ENCODE results near the gene RASSF8. TPM values are rescaled to one million over a fixed set of nuclear protein-coding genes. Genes with fewer than 3 reads are reported as not detected.

Gene RASSF8
- total RNA-seq, 3 donors from 2014 or later = 0.19 to 0.58 (median 0.53) TPM

- H3K36me3 Mint-ChIP-seq (ENCODE audit: insufficient read depth) = no peaks in the 10 kb centered on the region
- peaks cover 16% of the 10 kb centered on the region for H3K27me3 Mint-ChIP-seq (ENCODE audit: low read depth)
- H3K9me3 Mint-ChIP-seq = no peaks in the 10 kb centered on the region
- DNase-seq (no peak), ATAC-seq (no peak)
- H3K4me1 Mint-ChIP-seq (ENCODE audit: low read depth) = no peaks in the 10 kb centered on the region
- H3K4me3 Mint-ChIP-seq = no peak overlapping the region
Measured at GRCh38 chr12:26017484-26018211, 59.2 kb downstream of the RASSF8 start.

- Mint-ChIP-seq H3K27me3 (ENCODE audit: low read depth) (peaks cover 16% of the 10 kb centered on the region), H3K4me3 (no peak overlapping the region), H3K9me3 (no peaks in the 10 kb centered on the region), H3K4me1 (ENCODE audit: low read depth) (no peaks in the 10 kb centered on the region), H3K36me3 (ENCODE audit: insufficient read depth) (no peaks in the 10 kb centered on the region)
- ATAC-seq (no peak), DNase-seq (no peak)
Measured at GRCh38 chr12:26018926-26019325, 60.4 kb downstream of the RASSF8 start.

GRCh38 chr12:26021534-26021933 lies 63.1 kb downstream of the RASSF8 start:
- ATAC-seq = no peak
- no peak for DNase-seq
- no peaks in the 10 kb centered on the region for H3K9me3 Mint-ChIP-seq
- no peak overlapping the region for H3K4me3 Mint-ChIP-seq
- H3K4me1 Mint-ChIP-seq (ENCODE audit: low read depth) = no peaks in the 10 kb centered on the region
- H3K27me3 Mint-ChIP-seq (ENCODE audit: low read depth) = peaks cover 16% of the 10 kb centered on the region
- no peaks in the 10 kb centered on the region for H3K36me3 Mint-ChIP-seq (ENCODE audit: insufficient read depth)

- no peak for DNase-seq
- H3K27me3 Mint-ChIP-seq (ENCODE audit: low read depth) = peaks cover 16% of the 10 kb centered on the region
- no peak for ATAC-seq
- no peaks in the 10 kb centered on the region for H3K36me3 Mint-ChIP-seq (ENCODE audit: insufficient read depth)
- no peaks in the 10 kb centered on the region for H3K9me3 Mint-ChIP-seq
- H3K4me3 Mint-ChIP-seq = no peak overlapping the region
- no peaks in the 10 kb centered on the region for H3K4me1 Mint-ChIP-seq (ENCODE audit: low read depth)
Measured at GRCh38 chr12:26022043-26022442, 63.6 kb downstream of the RASSF8 start.

GRCh38 chr12:26026713-26027112 lies 68.2 kb downstream of the RASSF8 start:
- ATAC-seq (no peak), DNase-seq (no peak)
- Mint-ChIP-seq H3K4me1 (ENCODE audit: low read depth) (no peaks in the 10 kb centered on the region), H3K36me3 (ENCODE audit: insufficient read depth) (no peaks in the 10 kb centered on the region), H3K4me3 (no peak overlapping the region), H3K9me3 (no peaks in the 10 kb centered on the region), H3K27me3 (ENCODE audit: low read depth) (peaks cover 8% of the 10 kb centered on the region)

GRCh38 chr12:26027401-26027800 lies 68.9 kb downstream of the RASSF8 start:
- no peak for ATAC-seq
- Mint-ChIP-seq H3K9me3 (no peaks in the 10 kb centered on the region), H3K27me3 (ENCODE audit: low read depth) (peaks cover 3% of the 10 kb centered on the region), H3K4me1 (ENCODE audit: low read depth) (no peaks in the 10 kb centered on the region), H3K4me3 (no peak overlapping the region), H3K36me3 (ENCODE audit: insufficient read depth) (no peaks in the 10 kb centered on the region)
- no peak for DNase-seq

GRCh38 chr12:26028953-26029735 lies 70.7 kb downstream of the RASSF8 start:
- no peaks in the 10 kb centered on the region for H3K9me3 Mint-ChIP-seq
- ATAC-seq = no peak
- no peak for DNase-seq

GRCh38 chr12:26029736-26030022 lies 71.2 kb downstream of the RASSF8 start:
- H3K27me3 Mint-ChIP-seq (ENCODE audit: low read depth) = peaks cover 3% of the 10 kb centered on the region
- H3K9me3 Mint-ChIP-seq = no peaks in the 10 kb centered on the region
- no peak for DNase-seq
- H3K4me3 Mint-ChIP-seq = no peak overlapping the region
- H3K4me1 Mint-ChIP-seq (ENCODE audit: low read depth) = no peaks in the 10 kb centered on the region
- H3K36me3 Mint-ChIP-seq (ENCODE audit: insufficient read depth) = no peaks in the 10 kb centered on the region
- ATAC-seq = no peak

More at GRCh38 chr12:26028953-26029735, 70.7 kb downstream of the RASSF8 start:
- H3K27me3 Mint-ChIP-seq (ENCODE audit: low read depth) = peaks cover 3% of the 10 kb centered on the region
- H3K36me3 Mint-ChIP-seq (ENCODE audit: insufficient read depth) = no peaks in the 10 kb centered on the region
- no peaks in the 10 kb centered on the region for H3K4me1 Mint-ChIP-seq (ENCODE audit: low read depth)
- H3K4me3 Mint-ChIP-seq = no peak overlapping the region

- H3K4me3 Mint-ChIP-seq = no peak overlapping the region
- no peaks in the 10 kb centered on the region for H3K9me3 Mint-ChIP-seq
- no peaks in the 10 kb centered on the region for H3K27me3 Mint-ChIP-seq (ENCODE audit: low read depth)
- H3K36me3 Mint-ChIP-seq (ENCODE audit: insufficient read depth) = no peaks in the 10 kb centered on the region
- ATAC-seq (no peak), DNase-seq (no peak)
- H3K4me1 Mint-ChIP-seq (ENCODE audit: low read depth) = no peaks in the 10 kb centered on the region
Measured at GRCh38 chr12:26030371-26030770, 71.9 kb downstream of the RASSF8 start.

- no peaks in the 10 kb centered on the region for H3K36me3 Mint-ChIP-seq (ENCODE audit: insufficient read depth)
- H3K4me3 Mint-ChIP-seq = no peak overlapping the region
- no peaks in the 10 kb centered on the region for H3K27me3 Mint-ChIP-seq (ENCODE audit: low read depth)
- ATAC-seq = no peak
- DNase-seq = no peak
- no peaks in the 10 kb centered on the region for H3K9me3 Mint-ChIP-seq
- H3K4me1 Mint-ChIP-seq (ENCODE audit: low read depth) = no peaks in the 10 kb centered on the region
Measured at GRCh38 chr12:26031318-26031717, 72.8 kb downstream of the RASSF8 start.

GRCh38 chr12:26031827-26032226 lies 73.3 kb downstream of the RASSF8 start:
- Mint-ChIP-seq H3K27me3 (ENCODE audit: low read depth) (no peaks in the 10 kb centered on the region), H3K36me3 (ENCODE audit: insufficient read depth) (no peaks in the 10 kb centered on the region), H3K4me3 (no peak overlapping the region), H3K4me1 (ENCODE audit: low read depth) (no peaks in the 10 kb centered on the region), H3K9me3 (no peaks in the 10 kb centered on the region)
- ATAC-seq = no peak
- no peak for DNase-seq

- DNase-seq (no peak), ATAC-seq (no peak)
- no peaks in the 10 kb centered on the region for H3K36me3 Mint-ChIP-seq (ENCODE audit: insufficient read depth)
- H3K4me1 Mint-ChIP-seq (ENCODE audit: low read depth) = no peaks in the 10 kb centered on the region
- no peaks in the 10 kb centered on the region for H3K27me3 Mint-ChIP-seq (ENCODE audit: low read depth)
- H3K4me3 Mint-ChIP-seq = no peak overlapping the region
- no peaks in the 10 kb centered on the region for H3K9me3 Mint-ChIP-seq
Measured at GRCh38 chr12:26032290-26032689, 73.8 kb downstream of the RASSF8 start.

GRCh38 chr12:26032719-26033241 lies 74.3 kb downstream of the RASSF8 start:
- ATAC-seq (no peak), DNase-seq (no peak)
- H3K4me1 Mint-ChIP-seq (ENCODE audit: low read depth) = no peaks in the 10 kb centered on the region
- no peaks in the 10 kb centered on the region for H3K36me3 Mint-ChIP-seq (ENCODE audit: insufficient read depth)
- H3K9me3 Mint-ChIP-seq = no peaks in the 10 kb centered on the region
- no peaks in the 10 kb centered on the region for H3K27me3 Mint-ChIP-seq (ENCODE audit: low read depth)
- H3K4me3 Mint-ChIP-seq = no peak overlapping the region

- Mint-ChIP-seq H3K36me3 (ENCODE audit: insufficient read depth) (no peaks in the 10 kb centered on the region), H3K4me3 (no peak overlapping the region), H3K27me3 (ENCODE audit: low read depth) (no peaks in the 10 kb centered on the region), H3K4me1 (ENCODE audit: low read depth) (no peaks in the 10 kb centered on the region), H3K9me3 (no peaks in the 10 kb centered on the region)
- ATAC-seq (no peak), DNase-seq (no peak)
Measured at GRCh38 chr12:26034371-26035142, 76.1 kb downstream of the RASSF8 start.
